ENCODE data around the gene TMEM139.

TMEM139 gene

GRCh38 chr7:143265017-143265693, 19.6 kb upstream of the TMEM139 start:
- H3K4me3 ChIP-seq (ENCODE audit: low read length), result no peak overlapping the region
- no peaks in the 10 kb centered on the region for H3K27me3 ChIP-seq (replicated peaks; ENCODE audit: insufficient read depth, low read length)
- H3K9me3 ChIP-seq (replicated peaks; ENCODE audit: insufficient read depth, low read length), result no peaks in the 10 kb centered on the region
- H3K9ac ChIP-seq (ENCODE audit: low read length), result no peak overlapping the region
- H3K4me2 ChIP-seq (ENCODE audit: low read depth, low read length), result no peak overlapping the region
- H3K4me1 ChIP-seq (ENCODE audit: low read length), result 0 out of 2 replicates have a peak, but pooled peaks cover 2% of the 10 kb centered on the region
- H4K20me1 ChIP-seq (ENCODE audit: insufficient read depth, low read length), result no peaks in the 10 kb centered on the region
- no peaks in the 10 kb centered on the region for H3K9me2 ChIP-seq (replicated peaks; ENCODE audit: insufficient read depth, low read length)
- no peak overlapping the region for H3K27ac ChIP-seq (ENCODE audit: low read length)
- no peak for DNase-seq
- 0 out of 2 replicates have a peak, but pooled peaks cover 5% of the 10 kb centered on the region for H3K36me3 ChIP-seq (replicated peaks; ENCODE audit: insufficient read depth, low read length)
- no peak overlapping the region for H2AFZ ChIP-seq (ENCODE audit: low read length)
- H3F3A ChIP-seq (ENCODE audit: insufficient read depth, low read length), result no peaks in the 10 kb centered on the region
- H3K79me2 ChIP-seq (ENCODE audit: low read length), result peaks cover 20% of the 10 kb centered on the region
- TF ChIP-seq CTCF (IDR thresholded peaks at IDR 0.05; ENCODE audit: low read length) (no peak), EZH2 (optimal IDR thresholded peaks at IDR 0.05; ENCODE audit: low read depth, low read length) (no peak), EZH2phosphoT487 (IDR thresholded peaks at IDR 0.05; ENCODE audit: low read length) (no peak)

GRCh38 chr7:143269251-143269650, 15.5 kb upstream of the TMEM139 start:
- Histone ChIP-seq H4K20me1 (ENCODE audit: insufficient read depth, low read length) (no peaks in the 10 kb centered on the region), H3K27me3 (replicated peaks; ENCODE audit: insufficient read depth, low read length) (no peaks in the 10 kb centered on the region), H3K36me3 (replicated peaks; ENCODE audit: insufficient read depth, low read length) (0 out of 2 replicates have a peak, but pooled peaks cover 5% of the 10 kb centered on the region), H3K4me1 (ENCODE audit: low read length) (no peaks in the 10 kb centered on the region), H3K79me2 (ENCODE audit: low read length) (peaks cover 11% of the 10 kb centered on the region), H3K4me3 (ENCODE audit: low read length) (no peak overlapping the region), H3K4me2 (ENCODE audit: low read depth, low read length) (no peak overlapping the region), H3K9ac (ENCODE audit: low read length) (no peak overlapping the region), H3F3A (ENCODE audit: insufficient read depth, low read length) (0 out of 2 replicates have a peak, but pooled peaks cover 3% of the 10 kb centered on the region), H3K9me3 (replicated peaks; ENCODE audit: insufficient read depth, low read length) (no peaks in the 10 kb centered on the region), H3K27ac (ENCODE audit: low read length) (no peak overlapping the region), H3K9me2 (replicated peaks; ENCODE audit: insufficient read depth, low read length) (no peaks in the 10 kb centered on the region), H2AFZ (ENCODE audit: low read length) (no peak overlapping the region)
- no peak for TF ChIP-seq EZH2 (optimal IDR thresholded peaks at IDR 0.05; ENCODE audit: low read depth, low read length)
- TF ChIP-seq EZH2phosphoT487 (IDR thresholded peaks at IDR 0.05; ENCODE audit: low read length), result no peak
- TF ChIP-seq CTCF (IDR thresholded peaks at IDR 0.05; ENCODE audit: low read length), result no peak
- DNase-seq, result no peak

- no peaks in the 10 kb centered on the region for H3K4me1 ChIP-seq (ENCODE audit: low read length)
- no peaks in the 10 kb centered on the region for H4K20me1 ChIP-seq (ENCODE audit: insufficient read depth, low read length)
- H3K27me3 ChIP-seq (replicated peaks; ENCODE audit: insufficient read depth, low read length), result no peaks in the 10 kb centered on the region
- no peak overlapping the region for H3K4me2 ChIP-seq (ENCODE audit: low read depth, low read length)
- no peak overlapping the region for H2AFZ ChIP-seq (ENCODE audit: low read length)
- H3K36me3 ChIP-seq (replicated peaks; ENCODE audit: insufficient read depth, low read length), result 0 out of 2 replicates have a peak, but pooled peaks cover 5% of the 10 kb centered on the region
- no peak for DNase-seq
- 0 out of 2 replicates have a peak, but pooled peaks cover 3% of the 10 kb centered on the region for H3F3A ChIP-seq (ENCODE audit: insufficient read depth, low read length)
- no peak overlapping the region for H3K9ac ChIP-seq (ENCODE audit: low read length)
- no peaks in the 10 kb centered on the region for H3K9me3 ChIP-seq (replicated peaks; ENCODE audit: insufficient read depth, low read length)
- no peak overlapping the region for H3K4me3 ChIP-seq (ENCODE audit: low read length)
- no peak for TF ChIP-seq EZH2 (optimal IDR thresholded peaks at IDR 0.05; ENCODE audit: low read depth, low read length)
- TF ChIP-seq EZH2phosphoT487 (IDR thresholded peaks at IDR 0.05; ENCODE audit: low read length), result no peak
- TF ChIP-seq CTCF (IDR thresholded peaks at IDR 0.05; ENCODE audit: low read length), result no peak
- no peaks in the 10 kb centered on the region for H3K79me2 ChIP-seq (ENCODE audit: low read length)
- H3K9me2 ChIP-seq (replicated peaks; ENCODE audit: insufficient read depth, low read length), result no peaks in the 10 kb centered on the region
- H3K27ac ChIP-seq (ENCODE audit: low read length), result no peak overlapping the region
These were observed 13.5 kb upstream of the TMEM139 start for GRCh38 chr7:143271240-143271639.

Measured in MM.1S (cell line).